HepG2 (cell line): ENCODE results near the gene STK25. TPM values are rescaled to one million over a fixed set of nuclear protein-coding genes. Genes with fewer than 3 reads are reported as not detected.
A peak's percentile ranks its signal among the peaks of the same experiment; 100 is the strongest.

ENCODE experiments used
- EEA1 ChIP-seq: sonication (generic); formaldehyde crosslinking; IDR thresholded peaks from 2 replicates; pipeline ENCODE4 v1.5.1; 2020; ENCODE audit warnings: mild to moderate bottlenecking, missing genetic modification reagents, borderline replicate concordance
- ETV6 ChIP-seq: sonication (generic); formaldehyde crosslinking; conservative IDR thresholded peaks from 2 replicates; pipeline ENCODE4 v1.4.0; 2020; ENCODE audit warnings: missing genetic modification reagents
- HDAC1 ChIP-seq: sonication (generic); formaldehyde crosslinking; IDR thresholded peaks from 2 replicates; pipeline ENCODE4 v1.5.1; 2020; ENCODE audit warnings: mild to moderate bottlenecking, missing genetic modification reagents
- HDAC6 ChIP-seq: fragments of 200-600 bp; sonication (generic); IDR thresholded peaks from 2 replicates; pipeline ENCODE4 v1.7.0; 2017; ENCODE audit warnings: mild to moderate bottlenecking, antibody characterized with exemption, low read length, low read depth
- LCORL ChIP-seq, 2 experiments: fragments of 450-650 bp in 1 of 2; sonication (generic) in 1 of 2; formaldehyde crosslinking in 1 of 2; IDR thresholded peaks; 2 replicates each; pipeline versions ENCODE4 v1.5.0 to v1.6.1; 2017 to 2020; ENCODE audit warnings: antibody characterized with exemption in 1 of 2, missing genetic modification reagents in 1 of 2
- TCF12 ChIP-seq, 2 experiments: fragments of 450-650 bp in 1 of 2; sonication (generic) in 1 of 2; formaldehyde crosslinking in 1 of 2; IDR thresholded peaks; 2 replicates each; pipeline versions ENCODE4 v1.6.1 to v1.8.0; 2017 to 2022; ENCODE audit warnings: antibody characterized with exemption in 1 of 2, mild to moderate bottlenecking in 1 of 2, missing genetic modification reagents in 1 of 2, moderate library complexity in 1 of 2
- ZBTB38 ChIP-seq: sonication (generic); formaldehyde crosslinking; IDR thresholded peaks from 2 replicates; pipeline ENCODE4 v1.5.1; 2020; ENCODE audit warnings: mild to moderate bottlenecking, missing genetic modification reagents
- ZFAT ChIP-seq: sonication (generic); formaldehyde crosslinking; conservative IDR thresholded peaks from 2 replicates; pipeline ENCODE4 v1.8.1; 2023; ENCODE audit warnings: missing genetic modification reagents, inconsistent platforms
- ZFP36L1 ChIP-seq: sonication (generic); formaldehyde crosslinking; IDR thresholded peaks from 2 replicates; pipeline ENCODE4 v1.8.0; 2022; ENCODE audit warnings: mild to moderate bottlenecking, missing genetic modification reagents, moderate library complexity
- ZNF232 ChIP-seq: sonication (generic); formaldehyde crosslinking; IDR thresholded peaks from 2 replicates; pipeline ENCODE4 v1.4.0; 2020; ENCODE audit warnings: missing genetic modification reagents, borderline replicate concordance
- ZNF331 ChIP-seq: sonication (generic); formaldehyde crosslinking; IDR thresholded peaks from 2 replicates; pipeline ENCODE4 v1.4.0; 2020; ENCODE audit warnings: missing genetic modification reagents
- ZNF432 ChIP-seq: sonication (generic); formaldehyde crosslinking; IDR thresholded peaks from 2 replicates; pipeline ENCODE4 v1.5.0; 2020; ENCODE audit warnings: missing genetic modification reagents, mild to moderate bottlenecking, borderline replicate concordance
- ZNF790 ChIP-seq: sonication (generic); formaldehyde crosslinking; IDR thresholded peaks from 2 replicates; pipeline ENCODE4 v1.8.0; 2022; ENCODE audit warnings: missing genetic modification reagents, mild to moderate bottlenecking, borderline replicate concordance
- ZSCAN21 ChIP-seq: sonication (generic); formaldehyde crosslinking; IDR thresholded peaks from 2 replicates; pipeline ENCODE4 v1.8.0; 2022; ENCODE audit warnings: mild to moderate bottlenecking, missing genetic modification reagents, moderate library complexity, borderline replicate concordance
- polyA plus RNA-seq, 8 experiments: library from polyadenylated mRNA; depleted of rRNA in 3 of 8; stranded (reverse) in 7 of 8; unstranded in 1 of 8; fragments of >200 nt; fragmentation: Illumina TruSeq in 4 of 8; extraction: Trizol in 4 of 8; gene quantifications; 2 replicates each; pipeline versions ENCODE4 v1.2.1 to v1.2.3, GENCODE V29; 2011 to 2016; ENCODE audit warnings: low read depth in 4 of 8, missing spikeins in 1 of 8, mixed read lengths in 1 of 8; ENCODE audit not compliant: insufficient read depth in 1 of 8
- total RNA-seq, 5 experiments: library from RNA; depleted of rRNA; stranded (reverse); fragments of >200 nt; fragmentation: Illumina TruSeq; extraction: Trizol; gene quantifications; 2 replicates each; pipeline ENCODE4 v1.2.3, GENCODE V29; 2016; ENCODE audit warnings: low read depth in 1 of 5
- TF ChIP-seq, protein P1 (sequence below): sonication (generic); formaldehyde crosslinking; IDR thresholded peaks from 2 replicates; pipeline ENCODE4 v1.4.0; 2020; ENCODE audit warnings: mild to moderate bottlenecking, missing genetic modification reagents
- TF ChIP-seq, protein P2 (sequence below), 2 experiments: fragments of 450-650 bp in 1 of 2; sonication (generic) in 1 of 2; formaldehyde crosslinking; IDR thresholded peaks; 2 replicates each; pipeline versions ENCODE4 v1.5.0 to v1.8.0; 2020 to 2022; ENCODE audit warnings: mild to moderate bottlenecking in 1 of 2, missing genetic modification reagents in 1 of 2
- TF ChIP-seq, protein P3 (sequence below): sonication (generic); formaldehyde crosslinking; IDR thresholded peaks from 2 replicates; pipeline ENCODE4 v1.8.0; 2022; ENCODE audit warnings: missing genetic modification reagents, mild to moderate bottlenecking, inconsistent platforms, borderline replicate concordance
- TF ChIP-seq, protein P4 (sequence below): IDR thresholded peaks from 2 replicates; pipeline ENCODE4 v1.6.1; 2012; ENCODE audit warnings: inconsistent platforms
- TF ChIP-seq, protein P5 (sequence below): sonication (generic); formaldehyde crosslinking; IDR thresholded peaks from 2 replicates; pipeline ENCODE4 v1.5.1; 2020; ENCODE audit warnings: missing genetic modification reagents, mild to moderate bottlenecking, borderline replicate concordance

STK25 gene
- total and polyA plus RNA-seq, 2 of the 13 experiments (the other 11 are each of a cell fraction or from before 2014, with no cell fraction given): 177 to 481 TPM

DNA sequence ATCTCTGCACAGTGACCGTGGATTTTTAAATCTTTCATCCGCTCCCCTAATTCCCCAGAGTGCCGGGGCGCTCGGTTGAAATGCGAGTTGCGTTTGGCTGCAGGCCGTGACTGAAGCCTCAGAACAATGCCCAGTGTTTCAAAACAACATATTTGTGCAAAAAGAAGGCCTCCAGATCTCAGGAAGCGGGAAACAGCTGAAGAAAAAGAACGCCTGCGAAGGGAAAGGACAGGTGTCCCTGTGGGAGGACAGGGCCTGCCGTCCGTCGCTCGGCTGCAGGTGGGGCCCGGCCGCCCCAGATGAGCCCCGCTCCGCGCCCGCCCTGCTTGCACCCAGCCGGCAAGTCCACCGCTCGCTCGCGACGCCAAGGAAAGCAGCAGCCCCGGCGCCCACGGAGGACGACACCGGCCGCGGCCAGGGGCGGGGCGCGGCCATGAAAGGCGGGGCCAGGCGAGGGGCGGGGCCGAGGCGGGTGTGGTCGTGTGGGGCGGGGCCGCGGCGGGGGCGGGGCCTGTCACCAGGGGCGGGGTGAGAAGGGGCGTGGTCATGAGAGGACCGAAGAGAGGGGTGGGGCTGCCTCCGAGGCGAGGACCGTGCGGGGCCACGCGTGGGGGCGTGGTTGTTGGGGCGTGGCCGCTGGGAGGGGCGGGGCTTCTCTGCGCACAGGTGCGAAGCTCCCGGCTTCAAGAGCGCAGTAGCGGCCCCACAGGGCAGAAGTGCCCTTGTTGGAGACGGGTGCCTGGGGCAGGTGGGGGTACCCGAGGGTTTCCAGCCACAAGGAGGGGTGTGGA is 32.6 kb upstream of the STK25 start (continued):
- TF ChIP-seq, protein P1, sequence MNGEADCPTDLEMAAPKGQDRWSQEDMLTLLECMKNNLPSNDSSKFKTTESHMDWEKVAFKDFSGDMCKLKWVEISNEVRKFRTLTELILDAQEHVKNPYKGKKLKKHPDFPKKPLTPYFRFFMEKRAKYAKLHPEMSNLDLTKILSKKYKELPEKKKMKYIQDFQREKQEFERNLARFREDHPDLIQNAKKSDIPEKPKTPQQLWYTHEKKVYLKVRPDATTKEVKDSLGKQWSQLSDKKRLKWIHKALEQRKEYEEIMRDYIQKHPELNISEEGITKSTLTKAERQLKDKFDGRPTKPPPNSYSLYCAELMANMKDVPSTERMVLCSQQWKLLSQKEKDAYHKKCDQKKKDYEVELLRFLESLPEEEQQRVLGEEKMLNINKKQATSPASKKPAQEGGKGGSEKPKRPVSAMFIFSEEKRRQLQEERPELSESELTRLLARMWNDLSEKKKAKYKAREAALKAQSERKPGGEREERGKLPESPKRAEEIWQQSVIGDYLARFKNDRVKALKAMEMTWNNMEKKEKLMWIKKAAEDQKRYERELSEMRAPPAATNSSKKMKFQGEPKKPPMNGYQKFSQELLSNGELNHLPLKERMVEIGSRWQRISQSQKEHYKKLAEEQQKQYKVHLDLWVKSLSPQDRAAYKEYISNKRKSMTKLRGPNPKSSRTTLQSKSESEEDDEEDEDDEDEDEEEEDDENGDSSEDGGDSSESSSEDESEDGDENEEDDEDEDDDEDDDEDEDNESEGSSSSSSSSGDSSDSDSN: peak; percentile 25; the same call in 1 of the 2 replicates
- TF ChIP-seq, protein P2, sequence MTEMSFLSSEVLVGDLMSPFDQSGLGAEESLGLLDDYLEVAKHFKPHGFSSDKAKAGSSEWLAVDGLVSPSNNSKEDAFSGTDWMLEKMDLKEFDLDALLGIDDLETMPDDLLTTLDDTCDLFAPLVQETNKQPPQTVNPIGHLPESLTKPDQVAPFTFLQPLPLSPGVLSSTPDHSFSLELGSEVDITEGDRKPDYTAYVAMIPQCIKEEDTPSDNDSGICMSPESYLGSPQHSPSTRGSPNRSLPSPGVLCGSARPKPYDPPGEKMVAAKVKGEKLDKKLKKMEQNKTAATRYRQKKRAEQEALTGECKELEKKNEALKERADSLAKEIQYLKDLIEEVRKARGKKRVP (CRISPR knock-in tag; IDR thresholded peaks at IDR 0.05): peak in 1 of 2 experiments; percentile 33; a peak in 1 of 4 replicates
- TF ChIP-seq ZNF790 (CRISPR knock-in tag) (no peak), ZFAT (no peak), HDAC6 (no peak), ETV6 (CRISPR knock-in tag) (no peak), EEA1 (CRISPR knock-in tag) (0 out of 2 replicates have a peak, but pooled peaks have one; percentile 16), ZNF432 (no peak), TCF12 (IDR thresholded peaks at IDR 0.05) (no peak), TCF12 (CRISPR knock-in tag; IDR thresholded peaks at IDR 0.05) (peak; percentile 52; the same call in 1 of the 2 replicates), ZNF331 (0 out of 2 replicates have a peak, but pooled peaks have one; percentile 20), ZBTB38 (0 out of 2 replicates have a peak, but pooled peaks have one; percentile 6), ZSCAN21 (CRISPR knock-in tag) (peak; percentile 33; the same call in 1 of the 2 replicates), LCORL (IDR thresholded peaks at IDR 0.05) (no peak), LCORL (CRISPR knock-in tag; IDR thresholded peaks at IDR 0.05) (0 out of 2 replicates have a peak, but pooled peaks have one; percentile 41), ZNF232 (0 out of 2 replicates have a peak, but pooled peaks have one; percentile 63), HDAC1 (CRISPR knock-in tag) (peak; percentile 30), ZFP36L1 (no peak)
- TF ChIP-seq, protein P3, sequence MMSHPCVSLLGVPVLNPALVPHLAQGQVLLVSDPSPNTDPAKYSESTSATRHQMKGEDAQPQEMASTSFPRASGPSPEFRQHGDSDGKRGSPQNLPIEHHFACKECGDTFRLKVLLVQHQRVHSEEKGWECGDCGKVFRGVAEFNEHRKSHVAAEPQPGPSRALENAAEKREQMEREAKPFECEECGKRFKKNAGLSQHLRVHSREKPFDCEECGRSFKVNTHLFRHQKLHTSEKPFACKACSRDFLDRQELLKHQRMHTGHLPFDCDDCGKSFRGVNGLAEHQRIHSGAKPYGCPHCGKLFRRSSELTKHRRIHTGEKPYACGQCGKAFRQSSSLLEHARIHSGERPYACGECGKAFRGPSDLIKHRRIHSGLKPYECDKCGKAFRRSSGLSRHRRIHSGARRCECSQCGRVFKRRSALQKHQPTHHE: no peak
- TF ChIP-seq, protein P4, sequence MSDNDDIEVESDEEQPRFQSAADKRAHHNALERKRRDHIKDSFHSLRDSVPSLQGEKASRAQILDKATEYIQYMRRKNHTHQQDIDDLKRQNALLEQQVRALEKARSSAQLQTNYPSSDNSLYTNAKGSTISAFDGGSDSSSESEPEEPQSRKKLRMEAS: 0 out of 2 replicates have a peak, but pooled peaks have one; percentile 37
- TF ChIP-seq, protein P5, sequence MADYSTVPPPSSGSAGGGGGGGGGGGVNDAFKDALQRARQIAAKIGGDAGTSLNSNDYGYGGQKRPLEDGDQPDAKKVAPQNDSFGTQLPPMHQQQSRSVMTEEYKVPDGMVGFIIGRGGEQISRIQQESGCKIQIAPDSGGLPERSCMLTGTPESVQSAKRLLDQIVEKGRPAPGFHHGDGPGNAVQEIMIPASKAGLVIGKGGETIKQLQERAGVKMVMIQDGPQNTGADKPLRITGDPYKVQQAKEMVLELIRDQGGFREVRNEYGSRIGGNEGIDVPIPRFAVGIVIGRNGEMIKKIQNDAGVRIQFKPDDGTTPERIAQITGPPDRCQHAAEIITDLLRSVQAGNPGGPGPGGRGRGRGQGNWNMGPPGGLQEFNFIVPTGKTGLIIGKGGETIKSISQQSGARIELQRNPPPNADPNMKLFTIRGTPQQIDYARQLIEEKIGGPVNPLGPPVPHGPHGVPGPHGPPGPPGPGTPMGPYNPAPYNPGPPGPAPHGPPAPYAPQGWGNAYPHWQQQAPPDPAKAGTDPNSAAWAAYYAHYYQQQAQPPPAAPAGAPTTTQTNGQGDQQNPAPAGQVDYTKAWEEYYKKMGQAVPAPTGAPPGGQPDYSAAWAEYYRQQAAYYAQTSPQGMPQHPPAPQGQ (CRISPR knock-in tag): no peak
